Thoracic aorta endothelial cell (primary cell): ENCODE measurements around the gene UBE2Q2. TPM values are rescaled to one million over a fixed set of nuclear protein-coding genes. Genes with fewer than 3 reads are reported as not detected.

ENCODE experiments used
- small RNA-seq: library from RNA; depleted of rRNA; stranded (forward); fragments of <200 nt; gene quantifications from one replicate; pipeline ENCODE3, GENCODE V24; 2012
- total RNA-seq: library from RNA; depleted of rRNA; stranded (reverse); fragments of >200 nt; gene quantifications from 2 replicates; pipeline ENCODE4 v1.2.3, GENCODE V29; 2012

UBE2Q2 gene
- 56.3 and 65.0 TPM in 2 replicates for total RNA-seq

GRCh38 chr15:75842722-75843677 lies at the start of gene UBE2Q2:
TSS of gene UBE2Q2 (plus strand) at chr15:75843447. CDS start at chr15:75843667, 220 bp downstream.

GRCh38 chr15:75903331-75904239 lies 60.3 kb downstream of the UBE2Q2 start, which contains the start of gene FBXO22:
TSS of gene FBXO22 (plus strand) at chr15:75903878. CDS start at chr15:75903964, 86 bp downstream.

Small RNAs within 50 kb of the gene (small RNA-seq; reads per million reads assigned to genes)
- not detected for gene RN7SL510P

Other genes starting within 250 kb of the UBE2Q2 start
- 19.5 and 29.8 TPM in 2 replicates for gene SNUPN, start 217.7 kb upstream of the UBE2Q2 start, total RNA-seq
- 71.8 and 78.2 TPM in 2 replicates for gene IMP3, start 203.2 kb upstream of the UBE2Q2 start, total RNA-seq
- 8.2 and 11.2 TPM in 2 replicates for gene SNX33, start 195.5 kb upstream of the UBE2Q2 start, total RNA-seq
- gene CSPG4, start 130.6 kb upstream of the UBE2Q2 start, total RNA-seq = 0.07 and 0.13 TPM in 2 replicates
- 63.0 and 67.0 TPM in 2 replicates for gene FBXO22, start 60.4 kb downstream of the UBE2Q2 start, total RNA-seq
- gene NRG4, start 169.0 kb downstream of the UBE2Q2 start, total RNA-seq = not detected in 2 replicates
- not detected in 2 replicates for gene TMEM266, start 216.5 kb downstream of the UBE2Q2 start, total RNA-seq